Thoracic aorta (tissue), 2 donors: ENCODE data around the gene PATL2. TPM values are rescaled to one million over a fixed set of nuclear protein-coding genes. Genes with fewer than 3 reads are reported as not detected.

Source experiments
- ATAC-seq: fragments of 150-250 bp; one replicate; pipeline ENCODE4 v1.8.0; 2017; ENCODE audit warnings: low read depth; ENCODE audit not compliant: insufficient number of reproducible peaks, low FRiP score
- DNase-seq: peaks from one replicate; pipeline ENCODE4 v3.0.0-alpha.2; 2020; ENCODE audit warnings: low spot score
- H3K27ac ChIP-seq, 2 donors: fragments of 200-600 bp; sonication (generic); 1 replicate in 1 of 2; 2 replicates in 1 of 2; pipeline ENCODE4 v1.5.1; 2016; ENCODE audit warnings: mild to moderate bottlenecking in 2 of 2, moderate library complexity in 2 of 2
- H3K27me3 ChIP-seq: fragments of 200-600 bp; sonication (generic); replicated peaks from 2 replicates; pipeline ENCODE4 v1.6.0; 2016; ENCODE audit warnings: mild to moderate bottlenecking; ENCODE audit not compliant: insufficient read depth
- H3K36me3 ChIP-seq: fragments of 200-600 bp; sonication (generic); one replicate; pipeline ENCODE4 v1.5.1; 2016
- H3K4me1 ChIP-seq, 2 donors: fragments of 200-600 bp; sonication (generic); 1 replicate in 1 of 2; 2 replicates in 1 of 2; pipeline versions ENCODE4 v1.5.1 to v1.6.0; 2016; ENCODE audit warnings: low read depth in 2 of 2, mild to moderate bottlenecking in 1 of 2; ENCODE audit not compliant: control insufficient read depth in 1 of 2
- H3K4me3 ChIP-seq: fragments of 200-600 bp; sonication (generic); 2 replicates; pipeline ENCODE4 v1.5.1; 2016; ENCODE audit warnings: mild to moderate bottlenecking
- H3K9me3 ChIP-seq: fragments of 200-600 bp; sonication (generic); 2 replicates; pipeline ENCODE4 v1.5.1; 2016
- CTCF ChIP-seq: fragments of 200-600 bp; sonication (generic); IDR thresholded peaks from one replicate; pipeline ENCODE4 v1.5.1; 2019; ENCODE audit warnings: antibody characterized with exemption
- total RNA-seq, 2 donors: library from RNA; depleted of rRNA; stranded (reverse); fragments of >200 nt; gene quantifications; one replicate each; pipeline versions ENCODE4 v1.1.0 to v1.2.3, GENCODE V29; 2016

Gene PATL2
- total RNA-seq, 2 donors from 2014 or later, result 1.1 to 1.3 TPM

- Histone ChIP-seq H3K27ac (no peak overlapping the region), H3K4me1 (no peaks in the 10 kb centered on the region), H3K4me3 (no peak overlapping the region), H3K27me3 (no peaks in the 10 kb centered on the region), H3K9me3 (no peaks in the 10 kb centered on the region), H3K36me3 (peaks cover 18% of the 10 kb centered on the region)
- DNase-seq (no peak), ATAC-seq (no peak)
- TF ChIP-seq CTCF, result no peak
These were observed 56.3 kb downstream of the PATL2 start for GRCh38 chr15:44654858-44655257.

GRCh38 chr15:44647637-44648036 is 63.5 kb downstream of the PATL2 start:
- DNase-seq (no peak), ATAC-seq (no peak)
- no peak for TF ChIP-seq CTCF
- Histone ChIP-seq H3K4me1 (no peaks in the 10 kb centered on the region), H3K27ac (no peak overlapping the region), H3K36me3 (peaks cover 17% of the 10 kb centered on the region), H3K9me3 (no peaks in the 10 kb centered on the region), H3K4me3 (no peak overlapping the region), H3K27me3 (no peaks in the 10 kb centered on the region)

- Histone ChIP-seq H3K9me3 (no peaks in the 10 kb centered on the region), H3K27ac (no peak overlapping the region), H3K36me3 (peaks cover 17% of the 10 kb centered on the region), H3K27me3 (no peaks in the 10 kb centered on the region), H3K4me3 (no peak overlapping the region), H3K4me1 (no peaks in the 10 kb centered on the region)
- no peak for DNase-seq
- ATAC-seq, result no peak
- TF ChIP-seq CTCF, result no peak
These were observed 64.1 kb downstream of the PATL2 start for GRCh38 chr15:44647036-44647435.

- H3K27me3 ChIP-seq, result no peaks in the 10 kb centered on the region
- DNase-seq (no peak), ATAC-seq (no peak)
- H3K9me3 ChIP-seq, result no peaks in the 10 kb centered on the region
- H3K4me3 ChIP-seq, result no peak overlapping the region
- H3K36me3 ChIP-seq, result peaks cover 13% of the 10 kb centered on the region
- H3K27ac ChIP-seq, result no peak overlapping the region
- H3K4me1 ChIP-seq, result no peaks in the 10 kb centered on the region
- TF ChIP-seq CTCF, result no peak
These were observed 64.7 kb downstream of the PATL2 start for GRCh38 chr15:44646460-44646859.

- Histone ChIP-seq H3K27me3 (no peaks in the 10 kb centered on the region), H3K36me3 (peaks cover 10% of the 10 kb centered on the region), H3K9me3 (no peaks in the 10 kb centered on the region), H3K4me1 (no peaks in the 10 kb centered on the region), H3K4me3 (no peak overlapping the region), H3K27ac (no peak overlapping the region)
- no peak for TF ChIP-seq CTCF
- no peak for ATAC-seq
- DNase-seq, result no peak
These were observed 69.5 kb downstream of the PATL2 start for GRCh38 chr15:44641651-44642050.
